Measurements from ENCODE around the gene SAXO2. TPM values are rescaled to one million over a fixed set of nuclear protein-coding genes. Genes with fewer than 3 reads are reported as not detected.
"Not testable (repeated sequence)": the region's sequence is repeated elsewhere in the genome, so short reads cannot be mapped to it uniquely, and the experiment has no call there.

Gene SAXO2
- total and polyA plus RNA-seq, 2 of the 8 experiments (the other 6 are each of a cell fraction or from before 2014, with no cell fraction given), result 3.1 TPM

DNA sequence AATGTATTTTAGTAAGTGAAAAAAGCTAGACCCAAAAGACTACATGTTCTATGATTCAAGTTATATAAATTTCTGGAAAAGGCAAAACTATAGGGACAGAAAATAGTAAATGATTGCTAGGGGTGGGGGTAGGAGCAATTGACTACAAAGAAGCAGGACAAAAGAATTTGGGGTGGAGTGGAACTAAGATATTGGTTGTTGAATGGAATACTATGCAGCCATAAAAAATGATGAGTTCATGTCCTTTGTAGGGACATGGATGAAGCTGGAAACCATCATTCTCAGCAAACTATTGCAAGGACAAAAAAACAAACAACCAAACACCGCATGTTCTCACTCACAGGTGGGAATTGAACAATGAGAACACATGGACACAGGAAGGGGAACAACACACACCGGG is 25.6 kb downstream of the SAXO2 start:
- POLR2A ChIA-PET (ENCODE audit: partially characterized antibody), result not testable (repeated sequence)

More for the DNA sequence above, 25.6 kb downstream of the SAXO2 start:
- not testable (repeated sequence) for H2BK120ac ChIP-seq (replicated peaks; ENCODE audit: low read depth, low read length); H3K9ac ChIP-seq (replicated peaks in 1 of 4; ENCODE audit: extremely low read depth in 1 of 4, low read depth in 3 of 4, low read length in 3 of 4); H3K79me1 ChIP-seq (ENCODE audit: low read depth, low read length); DNase-seq (ENCODE audit: low read depth in 1 of 2, low spot score in 2 of 2); H2BK12ac ChIP-seq (ENCODE audit: low read depth, low read length); H3K27ac ChIP-seq (ENCODE audit: low read depth, low read length); H3K18ac ChIP-seq (ENCODE audit: extremely low read depth, low read length); H2AK5ac ChIP-seq (ENCODE audit: low read depth, low read length); H3K9me3 ChIP-seq (ENCODE audit: insufficient read depth in 2 of 2, low read depth in 1 of 2, low read length in 1 of 2); H4K8ac ChIP-seq (ENCODE audit: extremely low read depth, insufficient read depth, low read length); H3K4ac ChIP-seq (replicated peaks; ENCODE audit: insufficient read length, low read depth, low read length); H2BK15ac ChIP-seq (ENCODE audit: low read length); H3K4me2 ChIP-seq (ENCODE audit: insufficient read depth in 1 of 2, low read depth in 2 of 2, low read length in 2 of 2); H3K23me2 ChIP-seq (ENCODE audit: low read depth, low read length); H3K36me3 ChIP-seq (ENCODE audit: control insufficient read depth in 2 of 4, insufficient read depth in 4 of 4, low read length in 3 of 4); H2AFZ ChIP-seq (ENCODE audit: low read length); H3K27me3 ChIP-seq (replicated peaks in 1 of 4; ENCODE audit: control insufficient read depth in 3 of 4, extremely low read depth in 1 of 4, insufficient read depth in 3 of 4, low read length in 3 of 4); H4K20me1 ChIP-seq (replicated peaks in 1 of 2; ENCODE audit: control insufficient read depth in 1 of 2, insufficient read depth in 2 of 2, low read length in 2 of 2); H3K56ac ChIP-seq (replicated peaks; ENCODE audit: insufficient read length, low read depth, low read length); H2BK20ac ChIP-seq (ENCODE audit: low read length); H3K4me1 ChIP-seq (replicated peaks in 1 of 4; ENCODE audit: control insufficient read depth in 3 of 4, insufficient read depth in 4 of 4, low read length in 3 of 4); H3K4me3 ChIP-seq (ENCODE audit: extremely low read depth in 1 of 4, insufficient read depth in 2 of 4, low read depth in 3 of 4, low read length in 4 of 4); H4K5ac ChIP-seq (ENCODE audit: insufficient read length, low read depth, low read length); H3K79me2 ChIP-seq (ENCODE audit: control insufficient read depth in 1 of 2, insufficient read depth in 2 of 2, low read length in 2 of 2); FAIRE-seq; H2BK5ac ChIP-seq (ENCODE audit: low read depth, low read length); H4K91ac ChIP-seq (replicated peaks; ENCODE audit: insufficient read length, low read length); H3K14ac ChIP-seq (ENCODE audit: insufficient read length); H3K23ac ChIP-seq (ENCODE audit: insufficient read length)
- WGBS, 2 experiments (ENCODE audit: extremely low coverage in 1 of 2, insufficient coverage in 1 of 2, insufficient read length in 1 of 2, insufficient replicate concordance in 2 of 2, low coverage in 1 of 2, low lambda C conversion rate in 2 of 2, missing lambda C conversion rate in 1 of 2), result 100% methylated on average over 1 of the region's 2 CpGs; no CpG with 5 or more reads in 1 of the 2 experiments
- CTCF ChIA-PET (ENCODE audit: partially characterized antibody), result interaction anchor here (1.4 kb wide), 1 partner anchor 8 kb away, joined by 4 read pairs; no protein-coding TSS in a partner anchor
